M059J (cell line): ENCODE results near the gene GORASP2. TPM values are rescaled to one million over a fixed set of nuclear protein-coding genes. Genes with fewer than 3 reads are reported as not detected.

Experiments
- DNase-seq: peaks from one replicate; pipeline ENCODE4 v3.0.0-alpha.2; 2012; ENCODE audit warnings: low read depth
- total RNA-seq: library from RNA; depleted of rRNA; stranded (reverse); fragments of >200 nt; shearing (Covaris generic); gene quantifications from 2 replicates; pipeline ENCODE4 v1.2.3, GENCODE V29; 2014

Gene GORASP2
- total RNA-seq, 1 experiment from 2014 or later = 57.4 TPM

- no peak for DNase-seq
Measured at GRCh38 chr2:170922634-170923494, 6.2 kb upstream of the GORASP2 start.

GRCh38 chr2:170923799-170924198 is 5.3 kb upstream of the GORASP2 start:
- DNase-seq = peak; percentile 4

GRCh38 chr2:170924969-170925368 is 4.1 kb upstream of the GORASP2 start:
- no peak for DNase-seq

- DNase-seq = no peak
Measured at GRCh38 chr2:170925923-170926322, 3.1 kb upstream of the GORASP2 start.

- DNase-seq = no peak
Measured at GRCh38 chr2:170926743-170927297, 2.2 kb upstream of the GORASP2 start.

- DNase-seq = peak; percentile 30
Measured at GRCh38 chr2:170928036-170928823, 823 bp upstream of the GORASP2 start.

GRCh38 chr2:170929686-170930050 is 615 bp downstream of the GORASP2 start:
- DNase-seq = peak; percentile 52

GRCh38 chr2:170930131-170930990 is 1.3 kb downstream of the GORASP2 start:
- DNase-seq = peak; percentile 53

GRCh38 chr2:170930991-170931266 is 1.9 kb downstream of the GORASP2 start:
- DNase-seq = no peak

GRCh38 chr2:170932166-170932565 is 3.1 kb downstream of the GORASP2 start:
- DNase-seq = no peak

- no peak for DNase-seq
Measured at GRCh38 chr2:170932948-170933347, 3.9 kb downstream of the GORASP2 start.

GRCh38 chr2:170937709-170938379 is 8.8 kb downstream of the GORASP2 start:
- no peak for DNase-seq

- no peak for DNase-seq
Measured at GRCh38 chr2:170940066-170940465, 11.0 kb downstream of the GORASP2 start.

GRCh38 chr2:170942615-170943014 is 13.6 kb downstream of the GORASP2 start:
- no peak for DNase-seq

- no peak for DNase-seq
Measured at GRCh38 chr2:170943041-170943440, 14.0 kb downstream of the GORASP2 start.

GRCh38 chr2:170943596-170943995 is 14.5 kb downstream of the GORASP2 start:
- DNase-seq = no peak

GRCh38 chr2:170944545-170944944 is 15.5 kb downstream of the GORASP2 start:
- DNase-seq = no peak

GRCh38 chr2:170949415-170949814 is 20.4 kb downstream of the GORASP2 start:
- DNase-seq = no peak

GRCh38 chr2:170950221-170950761 is 21.2 kb downstream of the GORASP2 start:
- DNase-seq = no peak

- no peak for DNase-seq
Measured at GRCh38 chr2:170953941-170954340, 24.9 kb downstream of the GORASP2 start.

- DNase-seq = no peak
Measured at GRCh38 chr2:170963386-170963785, 34.3 kb downstream of the GORASP2 start.
